Colon (tissue), 2 donors: Measurements from ENCODE around the gene IL15RA.
"Not testable (repeated sequence)": the region's sequence is repeated elsewhere in the genome, so short reads cannot be mapped to it uniquely, and the experiment has no call there.

Source experiments
- FAIRE-seq: peaks from 2 replicates; lab custom pipeline; 2012; peaks lifted over from hg19 to GRCh38; lab: Jason Lieb, UNC
- donor health status: control.
- donor health status: control.

Gene IL15RA

DNA sequence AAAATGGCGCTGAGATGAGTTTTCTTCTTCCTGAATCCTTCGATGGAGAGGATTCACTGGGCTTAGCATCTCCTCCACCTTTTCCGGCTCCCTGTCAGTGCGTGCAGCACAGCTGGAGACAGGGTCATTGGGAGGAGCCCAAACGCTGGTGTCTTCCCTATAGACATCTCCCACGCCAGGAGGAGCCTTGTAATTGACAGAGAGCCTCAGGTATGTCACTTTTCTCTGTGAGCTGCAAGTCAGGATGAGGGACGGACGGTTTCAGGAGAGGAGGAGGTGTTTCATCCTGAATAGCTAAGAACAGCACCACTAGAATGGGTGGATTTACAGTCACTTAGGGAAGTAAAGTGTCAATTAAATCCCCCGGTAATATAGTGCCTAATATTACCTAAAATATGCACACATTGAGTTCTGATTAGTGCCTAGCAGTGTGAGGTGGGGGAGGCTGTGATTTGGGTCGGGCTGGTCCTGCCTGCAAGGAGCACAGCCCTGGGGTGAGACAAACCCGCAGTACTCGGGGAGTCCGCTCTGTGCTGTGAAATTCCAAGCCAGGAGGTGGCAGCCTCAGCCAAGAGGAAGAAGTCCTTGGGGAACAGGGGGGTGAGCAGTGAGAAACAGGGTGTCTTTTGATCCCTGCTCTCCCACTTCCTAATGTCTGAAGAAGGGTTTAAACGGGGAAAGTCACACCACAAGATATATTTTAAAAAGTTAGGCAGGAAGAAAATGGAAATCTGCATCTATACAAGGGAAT lies 28.2 kb downstream of the IL15RA start:
- no peak for FAIRE-seq

DNA sequence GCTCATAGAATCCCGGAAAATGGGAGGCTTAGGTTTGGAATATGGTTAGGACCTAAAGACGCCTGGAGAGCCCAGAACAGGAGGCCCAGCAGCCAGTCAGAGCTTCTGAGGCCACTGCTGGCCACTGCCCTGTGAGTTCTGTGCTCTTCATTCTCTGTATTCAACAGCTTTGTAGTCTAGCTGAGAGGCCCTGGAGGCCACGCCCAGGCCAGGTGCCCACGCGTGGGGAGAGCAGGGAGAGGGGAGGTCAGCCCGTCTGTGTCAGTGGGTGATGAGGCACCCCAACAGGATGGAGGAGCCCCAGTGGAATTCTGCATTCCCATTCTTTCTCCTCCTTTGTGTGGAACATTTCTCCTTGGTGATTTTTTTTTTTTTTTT lies 29.1 kb downstream of the IL15RA start:
- FAIRE-seq: no peak

DNA sequence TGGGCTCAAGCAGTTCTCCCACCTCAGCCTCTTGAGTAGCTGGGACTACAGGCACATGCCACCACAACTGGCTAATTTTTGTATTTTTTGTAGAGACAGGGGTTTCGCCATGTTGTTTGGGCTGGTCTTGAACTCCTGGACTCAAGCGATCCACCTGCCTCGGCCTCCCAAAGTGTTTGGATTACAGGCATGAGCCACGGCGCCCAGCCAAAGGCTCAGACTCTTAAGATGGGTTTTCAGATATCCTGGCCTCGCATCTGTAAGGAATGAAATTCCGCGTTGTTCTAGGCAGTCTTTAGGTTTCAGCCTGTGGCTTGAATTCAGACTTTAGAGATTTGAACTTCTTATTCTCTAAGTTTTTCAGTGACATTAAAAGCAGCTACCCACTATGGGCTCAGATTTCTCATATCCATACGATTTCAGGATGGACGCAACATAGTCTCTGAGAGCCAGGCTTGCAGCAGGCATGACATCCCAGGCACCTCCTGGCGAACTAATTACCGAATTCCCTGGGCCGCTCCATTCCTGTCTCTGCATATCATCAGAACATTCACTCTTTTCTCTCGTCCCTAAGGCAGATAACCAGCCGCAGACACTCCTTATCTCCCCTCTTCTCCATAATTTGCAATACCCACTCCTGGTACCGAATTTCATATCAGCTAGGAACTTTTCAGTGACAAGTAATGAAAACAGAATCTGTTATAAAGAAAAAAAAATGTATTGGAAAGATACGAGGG lies 29.7 kb downstream of the IL15RA start:
- FAIRE-seq: no peak

DNA sequence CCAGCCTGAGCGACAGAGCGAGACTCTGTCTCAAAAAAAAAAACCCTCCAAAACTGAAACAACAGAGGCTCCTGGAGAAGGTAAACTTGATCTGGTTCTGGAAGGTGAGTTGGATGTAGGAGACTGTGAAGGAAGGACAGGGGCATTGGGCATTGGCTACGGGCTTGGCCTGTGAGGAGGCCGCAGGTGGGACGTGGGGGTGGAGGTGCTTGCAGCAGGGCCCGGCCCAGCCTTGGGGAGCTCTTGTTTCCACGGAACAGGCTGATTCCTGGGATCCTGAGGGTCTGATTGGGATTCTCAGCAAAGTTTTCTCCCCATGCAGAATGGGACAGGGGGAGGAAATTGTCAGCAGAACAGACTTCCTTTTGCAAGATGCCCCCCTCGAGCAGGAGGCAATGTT lies 30.6 kb downstream of the IL15RA start:
- FAIRE-seq: no peak

DNA sequence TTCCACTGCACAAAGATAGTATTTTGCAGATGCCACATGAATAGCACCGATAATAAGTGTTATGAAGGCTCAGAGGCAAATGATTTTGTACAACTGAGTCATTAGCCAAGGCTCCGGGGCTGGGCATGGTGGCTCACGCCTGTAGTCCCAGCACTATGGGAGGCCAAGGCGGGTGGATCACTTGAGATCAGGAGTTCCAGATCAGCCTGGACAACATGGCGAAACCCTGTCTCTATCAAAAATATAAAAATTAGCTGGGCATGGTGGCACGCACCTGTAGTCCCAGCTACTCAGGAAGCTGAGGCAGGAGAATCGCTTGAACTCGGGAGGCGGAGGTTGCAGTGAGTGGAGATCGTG lies 30.9 kb downstream of the IL15RA start:
- not testable (repeated sequence) for FAIRE-seq

DNA sequence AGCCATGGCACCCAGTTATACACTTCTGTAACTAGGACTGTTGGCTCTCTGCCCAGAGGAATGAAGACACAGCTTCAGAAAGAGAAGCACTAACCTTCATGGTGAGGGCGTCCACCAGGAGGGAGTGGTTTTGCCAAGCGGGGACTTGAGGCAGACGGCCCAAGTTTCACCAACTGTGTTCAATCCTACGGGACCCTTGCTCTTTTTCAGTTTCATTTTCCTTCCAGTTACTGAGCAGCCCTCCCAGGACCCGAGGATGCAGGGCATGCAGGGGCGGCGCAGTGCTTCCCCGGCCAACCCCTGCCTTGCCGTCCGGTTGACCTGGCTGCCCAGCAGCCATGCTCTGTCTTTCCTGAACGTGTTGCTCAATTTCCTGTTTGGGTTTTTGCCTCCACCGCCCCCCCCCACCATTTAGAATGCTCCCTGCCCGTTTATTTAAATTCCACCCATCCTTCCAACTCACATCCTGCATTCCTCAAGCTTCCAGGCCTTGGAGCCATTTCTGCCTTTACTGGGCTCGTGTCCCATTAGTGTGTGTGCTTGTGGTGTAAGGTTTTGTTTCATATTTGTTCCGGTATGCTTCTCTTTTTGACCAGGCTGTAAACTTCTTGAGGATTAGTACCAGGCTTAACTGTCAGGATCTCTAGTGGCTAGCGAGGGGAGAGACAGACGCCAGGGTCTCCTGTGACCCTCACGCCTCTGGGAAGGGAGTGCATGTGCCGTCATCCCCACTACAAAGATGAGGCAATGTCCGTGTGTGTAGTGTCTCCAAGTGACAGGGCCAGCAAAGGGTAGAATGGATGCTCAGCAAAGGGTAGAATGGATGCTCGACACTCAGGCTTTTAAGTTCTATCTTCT lies 31.6 kb downstream of the IL15RA start:
- no peak for FAIRE-seq

DNA sequence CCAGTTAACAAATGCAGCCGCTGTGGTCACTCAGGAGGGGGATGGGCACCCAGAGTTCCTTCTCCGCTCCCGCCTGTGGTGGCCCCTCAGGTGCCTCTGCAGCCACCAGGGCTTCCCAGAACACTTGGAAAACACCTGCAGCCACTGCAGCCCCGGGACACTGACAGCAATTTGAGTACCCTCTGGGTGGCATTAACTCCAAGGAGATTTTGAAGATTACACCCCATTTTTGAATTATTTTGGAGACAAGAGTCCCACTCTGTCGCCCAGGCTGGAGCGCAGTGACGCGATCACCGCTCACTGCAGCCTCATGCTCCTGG lies 32.2 kb downstream of the IL15RA start:
- FAIRE-seq: no peak

DNA sequence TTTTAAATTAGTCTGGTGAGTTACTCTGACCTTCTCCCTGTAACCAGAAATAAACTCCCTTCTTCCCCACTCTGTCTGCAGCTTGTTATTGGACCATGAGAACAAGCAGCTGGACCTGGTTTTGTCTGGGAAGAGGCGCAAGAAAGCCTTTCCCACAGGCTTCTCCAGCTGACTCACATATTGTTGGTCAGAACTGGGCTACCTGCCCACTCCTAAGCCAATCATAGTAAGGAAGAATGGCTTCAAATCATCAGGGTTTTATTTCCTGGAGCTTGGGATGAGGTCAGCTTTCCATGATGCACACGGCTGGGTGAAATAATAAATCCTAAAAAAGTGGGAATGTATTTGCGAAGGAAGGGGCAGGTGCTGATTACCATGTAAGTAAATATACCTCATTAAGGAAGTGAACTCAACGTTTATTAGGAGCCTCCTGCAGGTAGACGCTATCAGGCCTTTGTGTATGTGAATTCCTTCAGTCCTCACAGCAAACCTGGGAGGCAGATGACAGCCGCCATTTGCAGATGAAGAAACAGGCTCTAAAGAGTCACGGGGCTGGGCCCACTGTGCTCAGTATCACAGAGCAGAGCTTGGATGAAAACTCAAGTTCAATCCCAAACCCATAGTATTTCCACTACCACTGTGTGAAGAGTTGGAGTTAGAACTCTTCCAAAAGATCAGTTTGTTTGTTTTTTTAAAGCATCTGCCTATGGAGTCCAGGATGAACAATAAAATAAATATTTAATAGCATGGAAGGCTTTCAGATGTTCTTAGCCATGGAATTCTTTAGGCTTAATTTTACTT lies 32.8 kb downstream of the IL15RA start:
- no peak for FAIRE-seq

DNA sequence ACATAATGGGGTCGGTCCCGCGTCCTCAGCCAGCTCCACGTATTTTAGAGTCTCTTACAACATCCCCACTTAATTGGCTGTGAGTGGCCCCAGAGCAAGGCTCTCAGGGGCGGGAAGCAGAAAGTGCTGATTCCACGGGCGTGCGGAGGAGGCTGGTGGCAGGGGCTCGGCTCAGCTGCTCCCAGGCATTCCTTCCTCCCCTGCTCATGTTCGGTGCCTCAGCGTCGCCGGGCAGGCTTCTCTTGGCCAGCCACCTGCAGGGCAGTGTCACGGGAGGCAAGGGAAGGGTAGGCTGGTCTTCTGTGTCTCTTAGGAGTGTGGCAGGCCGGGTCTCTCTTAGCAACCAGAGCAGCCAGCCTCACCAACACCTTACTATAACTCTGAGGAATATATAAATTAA lies 33.8 kb downstream of the IL15RA start:
- FAIRE-seq: no peak

DNA sequence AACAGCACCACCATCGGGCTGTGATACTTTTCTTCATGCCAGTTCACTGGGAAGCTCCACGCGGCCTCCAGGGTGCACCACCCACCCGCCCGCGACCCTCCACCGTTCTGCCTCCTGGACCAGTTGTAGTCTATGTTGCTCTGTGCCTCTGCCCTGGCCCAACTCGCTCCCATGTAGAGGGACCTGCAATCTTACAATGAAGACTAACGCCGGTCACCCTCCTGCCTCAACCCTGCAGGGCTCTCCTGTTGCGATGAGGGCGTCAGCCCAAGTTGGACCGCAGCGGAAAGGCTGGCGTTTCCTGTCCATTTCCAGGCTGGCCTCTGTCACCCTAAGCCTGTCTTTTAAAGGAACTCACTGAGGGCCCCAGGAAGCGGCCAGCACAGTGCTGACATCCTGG lies 34.9 kb downstream of the IL15RA start:
- FAIRE-seq: no peak

DNA sequence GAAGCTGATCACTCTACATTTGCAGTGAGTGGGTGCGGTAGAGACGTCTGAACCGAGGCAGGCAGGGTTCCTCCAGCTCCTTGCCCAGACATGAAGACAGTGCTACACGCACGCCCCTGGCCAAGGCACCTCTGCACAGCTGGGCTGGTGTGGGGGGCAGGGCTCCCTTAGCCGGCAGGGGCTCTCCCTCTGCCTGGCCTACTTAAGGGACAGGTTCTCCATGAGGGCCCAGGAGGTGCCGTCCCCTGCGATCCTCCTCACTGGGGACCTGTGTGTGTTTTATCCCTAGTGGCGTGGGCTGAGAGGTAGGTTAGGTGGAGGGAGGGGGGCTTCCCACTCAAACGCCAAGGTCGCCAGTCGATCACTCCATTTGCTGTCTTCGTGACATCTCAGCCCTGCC lies 35.3 kb downstream of the IL15RA start:
- FAIRE-seq: no peak

DNA sequence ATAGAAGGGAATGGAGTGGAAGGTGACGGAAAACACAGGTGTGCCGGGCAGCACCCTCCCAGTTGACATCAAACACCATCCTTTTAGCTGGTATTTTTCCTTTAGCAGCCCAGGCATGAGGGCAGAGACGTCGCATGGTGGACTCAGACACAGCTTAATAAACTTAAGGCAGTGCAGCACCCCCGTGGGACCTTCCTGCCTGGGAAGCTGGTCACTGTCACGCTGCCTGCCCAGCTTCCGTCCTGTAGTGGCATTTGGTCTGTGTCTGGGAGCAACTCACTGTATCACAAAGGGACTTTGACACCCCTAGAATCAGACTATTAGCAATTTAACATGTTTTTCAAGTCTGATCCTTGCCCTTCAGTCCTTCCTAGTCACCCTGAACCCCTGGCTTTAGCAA lies 35.8 kb downstream of the IL15RA start:
- no peak for FAIRE-seq

DNA sequence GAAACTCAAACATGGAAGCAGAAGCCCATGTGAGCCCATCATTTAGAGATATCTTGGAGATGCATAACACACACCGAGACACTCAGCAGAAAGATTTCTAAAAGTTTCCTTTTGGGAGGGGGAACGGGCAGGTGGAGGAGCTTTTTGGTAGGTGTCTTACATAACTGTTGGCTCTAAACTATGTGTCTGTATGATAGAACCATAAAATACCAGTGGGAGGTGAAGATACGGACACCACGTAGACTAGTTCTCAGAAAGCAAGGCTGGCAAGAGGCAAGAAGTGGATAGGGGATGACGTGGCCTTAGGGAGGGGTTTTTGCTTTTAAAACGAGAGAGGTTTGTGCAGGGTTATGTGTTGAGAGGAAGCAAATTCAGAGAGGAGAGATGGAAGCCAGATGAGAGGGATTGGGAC lies 36.5 kb downstream of the IL15RA start:
- no peak for FAIRE-seq

DNA sequence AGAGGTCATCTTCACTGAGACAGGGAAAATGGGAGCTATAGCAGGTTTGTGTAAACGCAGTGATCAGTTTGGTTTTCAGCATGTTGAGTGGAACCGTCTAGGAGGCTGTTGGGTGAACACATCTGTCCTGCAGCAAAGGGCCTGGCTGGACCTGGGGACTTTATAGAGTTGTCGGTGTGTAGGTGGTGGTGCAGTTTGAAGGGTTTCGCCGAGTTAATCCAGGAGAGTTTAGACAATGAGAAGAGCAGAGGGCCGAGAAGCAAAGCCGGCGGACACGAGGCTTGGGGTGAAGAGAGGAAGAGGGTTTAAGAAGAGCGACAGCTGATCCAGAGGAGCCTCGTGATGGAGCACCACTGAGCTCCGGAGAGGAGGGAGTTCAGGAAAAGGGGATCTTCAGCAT lies 39.1 kb downstream of the IL15RA start:
- no peak for FAIRE-seq

DNA sequence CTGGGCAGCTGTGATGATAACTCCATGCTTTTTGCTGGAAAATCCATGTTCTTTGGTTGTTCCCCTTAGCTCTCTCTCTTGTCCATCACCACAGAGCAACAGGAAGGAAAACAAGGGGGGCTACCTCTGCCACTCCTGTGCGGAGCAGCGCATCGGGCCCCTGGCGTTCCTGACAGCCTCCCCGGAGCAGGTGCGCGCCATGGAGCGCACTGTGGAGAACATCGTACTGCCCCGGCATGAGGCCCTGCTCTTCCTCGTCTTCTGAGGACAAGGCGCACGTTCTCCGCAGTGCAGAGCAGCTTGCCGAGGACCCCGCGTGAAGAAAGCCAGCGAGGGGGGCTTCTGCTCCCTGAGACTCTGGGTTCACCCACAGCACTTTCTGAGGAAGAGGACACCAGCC lies 40.3 kb downstream of the IL15RA start:
- FAIRE-seq: no peak

DNA sequence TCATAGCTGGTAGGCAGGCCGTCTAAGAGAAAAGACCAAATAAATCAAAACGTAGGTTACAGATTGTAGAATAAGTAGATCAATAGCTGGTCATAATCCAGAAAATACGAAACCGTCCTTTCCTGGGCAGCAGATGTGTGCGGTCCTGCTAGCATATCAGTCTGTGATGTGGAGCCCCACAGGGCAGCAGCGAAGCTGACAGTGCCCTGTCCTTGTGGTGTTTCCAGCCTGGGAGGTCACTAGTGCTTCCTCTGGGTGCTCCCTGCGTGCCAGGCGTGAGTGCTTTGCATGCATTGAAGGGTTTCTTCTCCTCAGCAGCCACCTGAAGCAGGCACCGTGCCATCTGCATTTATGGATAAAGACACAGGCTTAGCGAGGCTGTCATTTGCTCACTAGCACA lies 41.7 kb downstream of the IL15RA start:
- FAIRE-seq: no peak

DNA sequence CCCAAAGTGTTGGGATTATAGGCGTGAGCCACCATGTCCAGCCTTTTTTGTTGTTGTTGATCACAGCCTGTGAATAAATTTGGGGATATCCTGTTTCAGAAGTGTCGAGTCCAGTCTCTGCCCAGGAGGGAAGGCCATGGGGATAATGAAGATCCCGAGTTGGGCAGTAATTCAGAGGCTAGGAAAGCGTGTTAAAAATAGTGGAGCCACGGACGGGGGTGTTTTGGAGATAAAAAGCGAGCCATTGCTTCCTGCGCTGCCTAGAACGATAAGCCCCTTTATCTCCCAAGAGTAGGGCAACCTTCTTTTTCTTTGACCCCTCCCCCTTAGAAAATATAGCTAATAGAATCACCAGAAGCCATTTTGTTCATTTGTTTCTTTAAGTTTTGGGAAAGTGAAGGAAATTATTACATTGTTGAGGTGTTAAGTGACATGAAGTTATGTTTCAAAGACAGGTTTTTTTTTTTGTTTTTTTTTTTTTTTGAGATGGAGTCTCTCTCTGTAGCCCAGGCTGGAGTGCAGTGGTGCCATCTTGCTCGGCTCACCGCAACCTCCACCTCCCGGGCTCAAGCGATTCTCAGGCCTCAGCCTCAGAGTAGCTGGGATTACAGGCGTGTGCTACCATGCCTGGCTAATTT lies 43.3 kb downstream of the IL15RA start:
- FAIRE-seq: no peak

DNA sequence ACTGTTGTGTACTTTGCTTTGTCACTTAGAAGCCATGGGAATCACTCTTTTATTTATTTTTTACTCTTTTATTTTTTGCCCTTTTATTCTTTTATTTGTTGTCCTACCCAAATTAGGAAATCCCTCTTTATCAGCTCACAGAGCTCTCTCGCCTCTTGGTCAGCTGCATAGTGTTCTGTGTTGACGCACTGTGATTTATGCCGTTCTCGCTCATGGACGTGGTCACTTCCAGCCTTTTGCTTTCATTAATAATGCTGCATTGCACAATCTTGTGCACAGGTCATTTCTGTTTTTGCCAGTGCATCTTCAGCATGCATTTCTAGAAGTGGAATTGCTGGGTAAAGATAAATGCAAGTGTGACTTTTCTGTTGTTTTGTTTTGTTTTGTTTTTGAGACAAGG lies 45.0 kb downstream of the IL15RA start:
- no peak for FAIRE-seq

DNA sequence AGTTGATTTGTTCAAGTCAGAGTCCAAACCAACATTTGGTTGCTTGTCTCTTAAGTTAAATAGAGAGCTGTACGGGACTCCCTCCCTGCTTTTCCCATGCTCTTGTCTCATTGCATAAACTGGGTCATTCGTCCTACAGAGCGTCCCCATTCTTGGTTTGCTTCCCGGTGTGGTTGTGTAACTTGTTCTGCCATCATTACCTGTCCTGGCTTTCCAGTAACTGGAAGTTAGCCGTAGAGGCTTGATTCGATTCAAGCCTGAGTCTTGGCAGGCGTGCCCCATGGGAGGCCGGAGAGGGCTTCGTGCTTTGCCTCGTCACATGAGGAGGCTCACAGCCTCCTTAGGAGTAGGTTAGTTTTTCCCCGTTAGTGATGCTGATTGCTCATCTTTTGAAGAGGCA lies 47.1 kb downstream of the IL15RA start:
- FAIRE-seq: no peak

DNA sequence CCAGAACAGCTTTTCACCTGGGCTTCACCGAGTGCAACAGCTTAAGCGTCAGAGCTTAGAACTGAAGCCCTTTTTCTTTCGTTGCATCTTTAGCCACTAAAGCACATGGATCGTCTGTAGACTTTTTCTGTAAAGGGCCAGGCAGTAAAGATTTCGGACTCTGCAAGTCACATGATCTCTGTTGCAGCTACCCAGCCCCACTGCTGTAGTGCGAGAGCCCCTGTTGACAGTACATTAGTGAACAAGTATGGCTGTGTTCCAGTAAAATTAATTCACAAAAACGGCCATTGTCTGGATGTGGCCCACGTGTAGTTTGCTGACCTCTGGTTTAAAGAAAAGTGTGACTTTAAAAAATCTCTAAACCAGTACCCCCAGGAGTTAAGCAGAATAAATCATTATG lies 47.9 kb downstream of the IL15RA start:
- FAIRE-seq: no peak

DNA sequence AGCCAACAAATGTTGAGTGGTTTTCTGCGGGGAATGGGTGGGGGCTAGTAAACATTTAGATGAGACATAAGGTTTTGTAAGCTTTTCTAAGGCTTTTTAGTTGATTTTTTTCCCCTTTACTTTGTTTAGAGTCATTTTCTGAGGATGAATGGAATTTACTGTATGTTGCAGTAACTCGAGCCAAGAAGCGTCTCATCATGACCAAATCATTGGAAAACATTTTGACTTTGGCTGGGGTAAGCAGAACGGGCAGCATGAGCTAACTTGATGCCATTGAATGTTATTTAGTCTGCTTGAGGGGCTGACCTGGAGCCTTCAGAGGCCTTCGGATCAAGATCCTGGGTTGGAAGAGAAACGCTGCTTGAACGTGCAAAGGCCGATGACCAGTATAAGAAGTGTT lies 50.0 kb downstream of the IL15RA start:
- no peak for FAIRE-seq

DNA sequence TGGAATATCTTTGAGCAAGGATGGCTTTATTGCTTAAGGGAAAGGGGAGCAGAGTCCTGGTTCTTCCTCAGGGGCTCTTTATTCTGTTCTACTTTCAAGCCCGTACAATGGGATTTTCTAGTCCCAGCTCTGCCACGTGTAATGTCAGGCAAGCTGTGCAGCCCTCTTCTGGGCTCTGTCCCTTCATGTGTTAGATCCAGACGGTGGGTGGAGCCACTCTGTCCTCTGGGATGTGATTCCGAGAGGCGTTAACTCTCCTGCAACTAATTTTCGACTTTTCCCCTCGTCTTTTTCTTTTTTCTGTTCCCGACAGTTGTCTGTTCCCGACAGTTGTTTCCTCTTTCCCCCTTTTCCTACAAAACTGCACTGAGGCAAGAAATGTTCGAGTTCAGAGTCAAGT lies 52.5 kb downstream of the IL15RA start:
- FAIRE-seq: no peak
